Activated T-helper 17 cell treated with anti-CD3 and anti-CD28 coated beads, Interleukin-2, amount 50 U/mL, for 72 hours (primary cell): Measurements from ENCODE around the gene PHACTR2. TPM values are rescaled to one million over a fixed set of nuclear protein-coding genes. Genes with fewer than 3 reads are reported as not detected.

Experiments
- ATAC-seq: fragments of 150-1000 bp; cut with Tn5 transposase; replicated peaks from 2 replicates; pipeline ENCODE4 v1.10.0; 2021; ENCODE audit warnings: mild to moderate bottlenecking, moderate library complexity
- H3K27ac Mint-ChIP-seq: one replicate; pipeline ENCODE4 v1.8.0; 2022; ENCODE audit warnings: mixed read lengths
- H3K27me3 Mint-ChIP-seq: one replicate; pipeline ENCODE4 v1.8.0; 2022; ENCODE audit warnings: mixed read lengths
- H3K36me3 Mint-ChIP-seq: one replicate; pipeline ENCODE4 v1.8.0; 2022; ENCODE audit warnings: low read depth, mild to moderate bottlenecking, mixed read lengths
- H3K4me1 Mint-ChIP-seq: one replicate; pipeline ENCODE4 v1.8.0; 2022; ENCODE audit warnings: mixed read lengths
- H3K4me3 Mint-ChIP-seq: one replicate; pipeline ENCODE4 v1.8.0; 2022; ENCODE audit warnings: mild to moderate bottlenecking, mixed read lengths
- H3K9me3 Mint-ChIP-seq: one replicate; pipeline ENCODE4 v1.8.0; 2022; ENCODE audit warnings: mixed read lengths
- total RNA-seq, 2 donors: library from RNA; stranded (reverse); gene quantifications; one replicate each; pipeline ENCODE4 v1.2.3, GENCODE V29; 2022

PHACTR2 gene
- total RNA-seq, 2 donors from 2014 or later = 32.5 to 33.7 TPM

- Mint-ChIP-seq H3K9me3 (no peaks in the 10 kb centered on the region), H3K27ac (no peak overlapping the region), H3K27me3 (no peaks in the 10 kb centered on the region), H3K4me1 (peaks cover 26% of the 10 kb centered on the region), H3K36me3 (no peaks in the 10 kb centered on the region), H3K4me3 (no peak overlapping the region)
- no peak for ATAC-seq
These were observed 21.1 kb downstream of the PHACTR2 start for GRCh38 chr6:143698759-143699429.

GRCh38 chr6:143699430-143699825, 21.7 kb downstream of the PHACTR2 start:
- Mint-ChIP-seq H3K9me3 (no peaks in the 10 kb centered on the region), H3K36me3 (no peaks in the 10 kb centered on the region), H3K27me3 (no peaks in the 10 kb centered on the region), H3K27ac (no peak overlapping the region), H3K4me3 (no peak overlapping the region), H3K4me1 (peaks cover 23% of the 10 kb centered on the region)
- no peak for ATAC-seq

GRCh38 chr6:143700684-143701348, 23.1 kb downstream of the PHACTR2 start:
- H3K36me3 Mint-ChIP-seq = no peaks in the 10 kb centered on the region
- H3K9me3 Mint-ChIP-seq = no peaks in the 10 kb centered on the region
- no peaks in the 10 kb centered on the region for H3K27me3 Mint-ChIP-seq
- peaks cover 19% of the 10 kb centered on the region for H3K4me1 Mint-ChIP-seq
- H3K27ac Mint-ChIP-seq = no peak overlapping the region
- no peak for ATAC-seq
- no peak overlapping the region for H3K4me3 Mint-ChIP-seq

GRCh38 chr6:143701349-143702234, 23.8 kb downstream of the PHACTR2 start:
- Mint-ChIP-seq H3K4me3 (no peak overlapping the region), H3K9me3 (no peaks in the 10 kb centered on the region), H3K36me3 (no peaks in the 10 kb centered on the region), H3K4me1 (peaks cover 16% of the 10 kb centered on the region), H3K27me3 (no peaks in the 10 kb centered on the region), H3K27ac (no peak overlapping the region)
- ATAC-seq = no peak

- H3K27me3 Mint-ChIP-seq = no peaks in the 10 kb centered on the region
- H3K9me3 Mint-ChIP-seq = no peaks in the 10 kb centered on the region
- H3K4me3 Mint-ChIP-seq = no peak overlapping the region
- H3K36me3 Mint-ChIP-seq = no peaks in the 10 kb centered on the region
- peaks cover 10% of the 10 kb centered on the region for H3K4me1 Mint-ChIP-seq
- no peak overlapping the region for H3K27ac Mint-ChIP-seq
- no peak for ATAC-seq
These were observed 27.8 kb downstream of the PHACTR2 start for GRCh38 chr6:143705569-143705968.

GRCh38 chr6:143707697-143708096, 29.9 kb downstream of the PHACTR2 start:
- no peaks in the 10 kb centered on the region for H3K27me3 Mint-ChIP-seq
- H3K27ac Mint-ChIP-seq = peak overlapping the region; percentile 25
- H3K4me3 Mint-ChIP-seq = no peak overlapping the region
- peaks cover 4% of the 10 kb centered on the region for H3K36me3 Mint-ChIP-seq
- no peak for ATAC-seq
- H3K9me3 Mint-ChIP-seq = no peaks in the 10 kb centered on the region
- peaks cover 14% of the 10 kb centered on the region for H3K4me1 Mint-ChIP-seq

- H3K4me3 Mint-ChIP-seq = no peak overlapping the region
- no peaks in the 10 kb centered on the region for H3K9me3 Mint-ChIP-seq
- no peaks in the 10 kb centered on the region for H3K27me3 Mint-ChIP-seq
- peak overlapping the region; percentile 17 for H3K27ac Mint-ChIP-seq
- peaks cover 14% of the 10 kb centered on the region for H3K4me1 Mint-ChIP-seq
- ATAC-seq = no peak
- peaks cover 4% of the 10 kb centered on the region for H3K36me3 Mint-ChIP-seq
These were observed 31.1 kb downstream of the PHACTR2 start for GRCh38 chr6:143708889-143709288.

- H3K27me3 Mint-ChIP-seq = no peaks in the 10 kb centered on the region
- no peaks in the 10 kb centered on the region for H3K9me3 Mint-ChIP-seq
- no peak overlapping the region for H3K4me3 Mint-ChIP-seq
These were observed 33.9 kb downstream of the PHACTR2 start for GRCh38 chr6:143711714-143712113.

GRCh38 chr6:143718472-143718871, 40.7 kb downstream of the PHACTR2 start:
- no peak for ATAC-seq

More at GRCh38 chr6:143711714-143712113, 33.9 kb downstream of the PHACTR2 start:
- no peak overlapping the region for H3K27ac Mint-ChIP-seq
- H3K36me3 Mint-ChIP-seq = peaks cover 10% of the 10 kb centered on the region
- no peak for ATAC-seq
- peaks cover 14% of the 10 kb centered on the region for H3K4me1 Mint-ChIP-seq

GRCh38 chr6:143721642-143722041, 43.9 kb downstream of the PHACTR2 start:
- Mint-ChIP-seq H3K27ac (peak overlapping the region; percentile 10), H3K9me3 (peaks cover 4% of the 10 kb centered on the region), H3K36me3 (peaks cover 44% of the 10 kb centered on the region), H3K27me3 (no peaks in the 10 kb centered on the region), H3K4me3 (no peak overlapping the region), H3K4me1 (peaks cover 7% of the 10 kb centered on the region)
- ATAC-seq = no peak

More at GRCh38 chr6:143718472-143718871, 40.7 kb downstream of the PHACTR2 start:
- peaks cover 4% of the 10 kb centered on the region for H3K9me3 Mint-ChIP-seq
- H3K36me3 Mint-ChIP-seq = peaks cover 34% of the 10 kb centered on the region
- H3K4me1 Mint-ChIP-seq = peaks cover 12% of the 10 kb centered on the region
- H3K27ac Mint-ChIP-seq = peak overlapping the region; percentile 20
- no peaks in the 10 kb centered on the region for H3K27me3 Mint-ChIP-seq
- no peak overlapping the region for H3K4me3 Mint-ChIP-seq

- peaks cover 4% of the 10 kb centered on the region for H3K9me3 Mint-ChIP-seq
- no peak overlapping the region for H3K27ac Mint-ChIP-seq
- no peak overlapping the region for H3K4me3 Mint-ChIP-seq
- ATAC-seq = no peak
- H3K36me3 Mint-ChIP-seq = peaks cover 38% of the 10 kb centered on the region
- peaks cover 10% of the 10 kb centered on the region for H3K4me1 Mint-ChIP-seq
- H3K27me3 Mint-ChIP-seq = no peaks in the 10 kb centered on the region
These were observed 47.1 kb downstream of the PHACTR2 start for GRCh38 chr6:143724876-143725275.

GRCh38 chr6:143726015-143726647, 48.4 kb downstream of the PHACTR2 start:
- Mint-ChIP-seq H3K27me3 (no peaks in the 10 kb centered on the region), H3K36me3 (peaks cover 29% of the 10 kb centered on the region), H3K4me3 (no peak overlapping the region), H3K9me3 (no peaks in the 10 kb centered on the region), H3K27ac (no peak overlapping the region), H3K4me1 (peaks cover 6% of the 10 kb centered on the region)
- ATAC-seq = no peak

- Mint-ChIP-seq H3K27ac (peak overlapping the region; percentile 1), H3K36me3 (peaks cover 29% of the 10 kb centered on the region), H3K9me3 (no peaks in the 10 kb centered on the region), H3K4me1 (peaks cover 12% of the 10 kb centered on the region), H3K4me3 (no peak overlapping the region), H3K27me3 (no peaks in the 10 kb centered on the region)
- no peak for ATAC-seq
These were observed 49.3 kb downstream of the PHACTR2 start for GRCh38 chr6:143727035-143727434.

- peak; percentile 35 for ATAC-seq
- no peaks in the 10 kb centered on the region for H3K9me3 Mint-ChIP-seq
- H3K36me3 Mint-ChIP-seq = no peaks in the 10 kb centered on the region
- peaks cover 30% of the 10 kb centered on the region for H3K4me1 Mint-ChIP-seq
- no peaks in the 10 kb centered on the region for H3K27me3 Mint-ChIP-seq
- peak overlapping the region; percentile 39 for H3K4me3 Mint-ChIP-seq
- peak overlapping the region; percentile 31 for H3K27ac Mint-ChIP-seq
These were observed 54.0 kb downstream of the PHACTR2 start for GRCh38 chr6:143731789-143732188.
